HepG2 (cell line): Measurements from ENCODE around the gene SATB1. TPM values are rescaled to one million over a fixed set of nuclear protein-coding genes. Genes with fewer than 3 reads are reported as not detected.

Experiments
- ATAC-seq: fragments of 200-7000 bp; cut with Tn5 transposase; 3 replicates; pipeline ENCODE4 v1.9.1; 2020; ENCODE audit warnings: mild to moderate bottlenecking, moderate library complexity
- BruUV-seq: library from RNA; stranded (reverse); fragments of 400-500 nt; replicated peaks from 2 replicates; lab custom pipeline; 2021; lab: Mats Ljungman, UMichigan
- CTCF ChIA-PET: fragments of 300-600 bp; formaldehyde crosslinking; extraction: SDS; loops from one replicate; lab custom pipeline; 2021; ENCODE audit warnings: low total read pairs, inconsistent platforms, low intra/inter-chr PET ratio; lab: Yijun Ruan, JAX
- POLR2A ChIA-PET: fragments of 350-600 bp; sonication (Branson Sonifier 250); formaldehyde crosslinking; loops from one replicate; lab custom pipeline; 2020; ENCODE audit warnings: antibody characterized with exemption, inconsistent platforms; lab: Yijun Ruan, JAX
- DNase-seq: peaks from one replicate; pipeline ENCODE4 v3.0.0-alpha.2; 2015; ENCODE audit warnings: low spot score
- FAIRE-seq: peaks from 3 replicates; lab custom pipeline; 2011; peaks lifted over from hg19 to GRCh38; lab: Jason Lieb, UNC
- H2AFZ ChIP-seq: one replicate; pipeline ENCODE4 v1.6.1; 2011; ENCODE audit warnings: low read length, inconsistent platforms
- H3K27ac ChIP-seq: fragments of 300-600 bp; 3 replicates; pipeline ENCODE4 v1.8.0; 2011; ENCODE audit warnings: mixed run types, mild to moderate bottlenecking, mixed read lengths, low read length, inconsistent platforms; ENCODE audit not compliant: insufficient read depth; ENCODE audit errors: extremely low read length
- H3K27me3 ChIP-seq, 2 experiments: fragments of 200-600 bp in 1 of 2; 2 replicates in 1 of 2; 3 replicates in 1 of 2; pipeline versions ENCODE4 v1.6.0 to v1.8.0; 2011; ENCODE audit warnings: low read length in 2 of 2, mild to moderate bottlenecking in 2 of 2, moderate library complexity in 2 of 2, inconsistent platforms in 1 of 2; ENCODE audit not compliant: insufficient read depth in 2 of 2, control insufficient read depth in 1 of 2
- H3K36me3 ChIP-seq, 2 experiments: fragments of 200-600 bp in 1 of 2; replicated peaks in 1 of 2; 2 replicates in 1 of 2; 3 replicates in 1 of 2; pipeline versions ENCODE4 v1.5.1 to v1.8.0; 2011; ENCODE audit warnings: low read length in 2 of 2, inconsistent platforms in 1 of 2; ENCODE audit not compliant: insufficient read depth in 2 of 2, control insufficient read depth in 1 of 2
- H3K4me1 ChIP-seq: 2 replicates; pipeline ENCODE4 v1.5.1; 2012; ENCODE audit warnings: low read length, inconsistent platforms; ENCODE audit not compliant: insufficient read depth
- H3K4me2 ChIP-seq: 2 replicates; pipeline ENCODE4 v1.6.0; 2011; ENCODE audit warnings: low read depth, low read length, inconsistent platforms
- H3K4me3 ChIP-seq, 3 experiments: fragments of 200-600 bp in 1 of 3; sonication (generic), shearing (Covaris generic) in 1 of 3; replicated peaks in 1 of 3; 2 replicates each; pipeline ENCODE4 v1.5.1; 2011 to 2016; ENCODE audit warnings: low read length in 3 of 3, inconsistent platforms in 2 of 3, low read depth in 2 of 3, mild to moderate bottlenecking in 2 of 3, control low read depth in 1 of 3, mixed read lengths in 1 of 3; ENCODE audit not compliant: insufficient read depth in 1 of 3
- H3K79me2 ChIP-seq: one replicate; pipeline ENCODE4 v1.6.1; 2011; ENCODE audit warnings: low read length, inconsistent platforms; ENCODE audit not compliant: insufficient read depth
- H3K9ac ChIP-seq: 2 replicates; pipeline ENCODE4 v1.6.0; 2011; ENCODE audit warnings: mild to moderate bottlenecking, low read depth, low read length, inconsistent platforms; ENCODE audit not compliant: insufficient read depth
- H3K9me3 ChIP-seq: 2 replicates; pipeline ENCODE4 v1.5.1; 2012; ENCODE audit warnings: mild to moderate bottlenecking, low read length
- H4K20me1 ChIP-seq: 2 replicates; pipeline ENCODE4 v1.6.0; 2011; ENCODE audit warnings: inconsistent platforms, mild to moderate bottlenecking, low read length, moderate library complexity; ENCODE audit not compliant: insufficient read depth
- AHDC1 ChIP-seq: sonication (generic); formaldehyde crosslinking; IDR thresholded peaks from 2 replicates; pipeline ENCODE4 v1.5.1; 2020; ENCODE audit warnings: mild to moderate bottlenecking, missing genetic modification reagents, borderline replicate concordance
- GATAD2A ChIP-seq: IDR thresholded peaks from 2 replicates; pipeline ENCODE4 v1.6.1; 2016
- MAFF ChIP-seq: IDR thresholded peaks from 2 replicates; pipeline ENCODE4 v1.6.1; 2011; ENCODE audit warnings: low read depth, low read length, improper control_type of control experiment
- MAZ ChIP-seq, 2 experiments: sonication (generic) in 1 of 2; formaldehyde crosslinking in 1 of 2; IDR thresholded peaks; 2 replicates each; pipeline versions ENCODE4 v1.5.0 to v1.6.1; 2012 to 2020; ENCODE audit warnings: low read depth in 2 of 2, mild to moderate bottlenecking in 2 of 2, borderline replicate concordance in 1 of 2, improper control_type of control experiment in 1 of 2, low read length in 1 of 2, missing genetic modification reagents in 1 of 2, moderate library complexity in 1 of 2
- MLLT10 ChIP-seq: sonication (generic); formaldehyde crosslinking; IDR thresholded peaks from 2 replicates; pipeline ENCODE4 v1.4.0; 2020; ENCODE audit warnings: missing genetic modification reagents
- PPARG ChIP-seq: conservative IDR thresholded peaks from 2 replicates; pipeline ENCODE4 v1.6.1; 2016; ENCODE audit warnings: missing biosample characterization, missing genetic modification reagents
- RNF2 ChIP-seq: fragments of 450-650 bp; conservative IDR thresholded peaks from 2 replicates; pipeline ENCODE4 v1.6.1; 2016; ENCODE audit warnings: low read depth
- ZFP41 ChIP-seq: sonication (generic); formaldehyde crosslinking; IDR thresholded peaks from 2 replicates; pipeline ENCODE4 v1.4.0; 2020; ENCODE audit warnings: mild to moderate bottlenecking, missing genetic modification reagents, borderline replicate concordance
- ZNF761 ChIP-seq: sonication (generic); formaldehyde crosslinking; conservative IDR thresholded peaks from 2 replicates; pipeline ENCODE4 v1.4.0; 2020; ENCODE audit warnings: mild to moderate bottlenecking, missing genetic modification reagents
- in situ Hi-C: cut with HindIII; loops from 2 replicates; pipeline ENCODE4 v1.10.0; 2017; ENCODE audit warnings: low pct_unique_long_range_greater_than_20kb; ENCODE audit not compliant: extremely low pct_ligation_motif_present
- intact Hi-C: fragments of 100-400 bp; cut with micrococcal nuclease; formaldehyde crosslinking; loops from one replicate; pipeline ENCODE4 v1.10.0; 2022; ENCODE audit not compliant: unreplicated experiment
- polyA plus RNA-seq, 8 experiments: library from polyadenylated mRNA; depleted of rRNA in 3 of 8; stranded (reverse) in 7 of 8; unstranded in 1 of 8; fragments of >200 nt; fragmentation: Illumina TruSeq in 4 of 8; extraction: Trizol in 4 of 8; gene quantifications; 2 replicates each; pipeline versions ENCODE4 v1.2.1 to v1.2.3, GENCODE V29; 2011 to 2016; ENCODE audit warnings: low read depth in 4 of 8, missing spikeins in 1 of 8, mixed read lengths in 1 of 8; ENCODE audit not compliant: insufficient read depth in 1 of 8
- total RNA-seq, 5 experiments: library from RNA; depleted of rRNA; stranded (reverse); fragments of >200 nt; fragmentation: Illumina TruSeq; extraction: Trizol; gene quantifications; 2 replicates each; pipeline ENCODE4 v1.2.3, GENCODE V29; 2016; ENCODE audit warnings: low read depth in 1 of 5
- TF ChIP-seq, protein P1 (sequence below): sonication (generic); formaldehyde crosslinking; IDR thresholded peaks from 2 replicates; pipeline ENCODE4 v1.4.0; 2020; ENCODE audit warnings: mild to moderate bottlenecking, missing genetic modification reagents

SATB1 gene
- total and polyA plus RNA-seq, 2 of the 13 experiments (the other 11 are each of a cell fraction or from before 2014, with no cell fraction given) = 0.03 TPM; not detected in 1

GRCh38 chr3:18334837-18335601 lies 90.1 kb downstream of the SATB1 start:
- H2AFZ ChIP-seq = no peak overlapping the region
- FAIRE-seq = no peak
- no peaks in the 10 kb centered on the region for H3K9me3 ChIP-seq
- no peaks in the 10 kb centered on the region for H3K36me3 ChIP-seq
- no peak overlapping the region for H3K4me3 ChIP-seq
- no peaks in the 10 kb centered on the region for H3K4me1 ChIP-seq
- no peaks in the 10 kb centered on the region for H4K20me1 ChIP-seq
- in situ Hi-C loops (no loop called here), intact Hi-C loops (no loop called here)
- H3K27ac ChIP-seq = no peak overlapping the region
- ChIA-PET POLR2A (no interaction called here), CTCF (no interaction called here)
- H3K4me2 ChIP-seq = no peak overlapping the region
- H3K9ac ChIP-seq = no peak overlapping the region
- no peak for DNase-seq
- ATAC-seq = no peak
- H3K27me3 ChIP-seq = no peaks in the 10 kb centered on the region
- no TSS peak for BruUV-seq
- no peaks in the 10 kb centered on the region for H3K79me2 ChIP-seq
- no peak for TF ChIP-seq ZFP41
- TF ChIP-seq PPARG (CRISPR knock-in tag) = no peak
- TF ChIP-seq MLLT10 (CRISPR knock-in tag) = no peak
- TF ChIP-seq AHDC1 (CRISPR knock-in tag) = no peak
- no peak for TF ChIP-seq GATAD2A (CRISPR knock-in tag)
- no peak for TF ChIP-seq RNF2
- no peak for TF ChIP-seq MAZ (IDR thresholded peaks at IDR 0.05; ENCODE audit: borderline replicate concordance, low read depth, low read length)
- no peak for TF ChIP-seq MAZ (CRISPR knock-in tag; IDR thresholded peaks at IDR 0.05; ENCODE audit: low read depth)
- TF ChIP-seq, protein P1, sequence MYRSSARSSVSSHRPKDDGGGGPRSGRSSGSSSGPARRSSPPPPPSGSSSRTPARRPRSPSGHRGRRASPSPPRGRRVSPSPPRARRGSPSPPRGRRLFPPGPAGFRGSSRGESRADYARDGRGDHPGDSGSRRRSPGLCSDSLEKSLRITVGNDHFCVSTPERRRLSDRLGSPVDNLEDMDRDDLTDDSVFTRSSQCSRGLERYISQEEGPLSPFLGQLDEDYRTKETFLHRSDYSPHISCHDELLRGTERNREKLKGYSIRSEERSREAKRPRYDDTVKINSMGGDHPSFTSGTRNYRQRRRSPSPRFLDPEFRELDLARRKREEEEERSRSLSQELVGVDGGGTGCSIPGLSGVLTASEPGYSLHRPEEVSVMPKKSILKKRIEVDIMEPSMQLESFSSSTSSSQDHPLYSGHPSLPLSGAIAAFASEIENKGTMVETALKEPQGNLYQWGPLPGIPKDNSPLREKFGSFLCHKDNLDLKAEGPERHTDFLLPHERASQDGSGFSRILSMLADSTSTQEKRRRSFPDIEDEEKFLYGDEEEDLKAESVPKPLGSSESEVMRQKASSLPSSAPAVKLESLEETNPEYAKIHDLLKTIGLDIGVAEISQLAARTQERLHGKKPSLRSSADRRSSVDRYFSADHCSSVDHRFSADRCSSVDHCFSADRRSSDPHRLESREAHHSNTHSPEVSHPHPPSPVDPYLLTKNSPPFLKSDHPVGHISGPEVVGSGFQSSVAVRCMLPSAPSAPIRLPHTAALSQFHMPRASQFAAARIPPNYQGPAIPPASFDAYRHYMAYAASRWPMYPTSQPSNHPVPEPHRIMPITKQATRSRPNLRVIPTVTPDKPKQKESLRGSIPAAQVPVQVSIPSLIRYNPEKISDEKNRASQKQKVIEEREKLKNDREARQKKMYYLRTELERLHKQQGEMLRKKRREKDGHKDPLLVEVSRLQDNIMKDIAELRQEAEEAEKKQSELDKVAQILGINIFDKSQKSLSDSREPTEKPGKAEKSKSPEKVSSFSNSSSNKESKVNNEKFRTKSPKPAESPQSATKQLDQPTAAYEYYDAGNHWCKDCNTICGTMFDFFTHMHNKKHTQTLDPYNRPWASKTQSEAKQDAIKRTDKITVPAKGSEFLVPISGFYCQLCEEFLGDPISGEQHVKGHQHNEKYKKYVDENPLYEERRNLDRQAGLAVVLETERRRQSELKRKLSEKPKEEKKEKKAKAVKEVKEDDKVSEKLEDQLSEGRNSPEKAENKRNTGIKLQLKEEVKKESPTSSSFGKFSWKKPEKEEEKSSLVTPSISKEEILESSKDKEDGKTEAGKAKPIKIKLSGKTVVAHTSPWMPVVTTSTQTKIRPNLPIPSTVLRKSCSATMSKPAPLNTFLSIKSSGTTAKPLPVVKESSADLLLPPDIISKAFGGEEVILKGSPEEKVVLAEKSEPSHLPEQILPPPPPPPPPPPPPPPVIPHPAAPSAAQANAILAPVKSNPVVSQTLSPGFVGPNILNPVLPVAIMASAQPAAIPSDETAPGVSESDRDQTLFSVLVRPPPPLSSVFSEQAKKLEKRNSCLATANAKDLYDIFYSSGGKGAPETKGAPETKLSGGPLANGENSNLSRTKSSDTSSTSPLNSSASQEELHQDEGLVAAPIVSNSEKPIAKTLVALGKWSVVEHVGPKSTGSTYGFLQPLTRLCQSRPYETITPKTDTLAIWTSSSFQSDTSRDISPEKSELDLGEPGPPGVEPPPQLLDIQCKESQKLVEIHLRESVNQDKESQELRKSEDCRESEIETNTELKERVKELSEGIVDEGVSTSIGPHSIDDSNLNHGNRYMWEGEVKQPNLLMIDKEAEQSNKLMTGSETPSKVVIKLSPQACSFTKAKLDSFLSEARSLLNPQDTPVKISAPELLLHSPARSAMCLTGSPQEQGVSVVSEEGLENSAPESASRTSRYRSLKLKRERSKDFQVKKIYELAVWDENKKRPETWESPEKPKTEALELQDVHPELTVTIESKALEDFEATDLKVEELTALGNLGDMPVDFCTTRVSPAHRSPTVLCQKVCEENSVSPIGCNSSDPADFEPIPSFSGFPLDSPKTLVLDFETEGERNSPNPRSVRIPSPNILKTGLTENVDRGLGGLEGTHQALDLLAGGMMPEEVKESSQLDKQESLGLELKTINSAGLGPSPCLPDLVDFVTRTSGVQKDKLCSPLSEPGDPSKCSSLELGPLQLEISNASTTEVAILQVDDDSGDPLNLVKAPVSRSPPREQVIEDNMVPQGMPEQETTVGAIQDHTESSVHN (CRISPR knock-in tag) = no peak
- TF ChIP-seq ZNF761 (CRISPR knock-in tag) = no peak
- TF ChIP-seq MAFF = no peak
